GM18907 (cell line): ENCODE data around the gene LACTB.

Source experiments
- ATAC-seq: cut with Tn5 transposase; IDR thresholded peaks from one replicate; pipeline ENCODE4 v1.9.1; 2021; ENCODE audit warnings: mild to moderate bottlenecking, moderate library complexity; ENCODE audit not compliant: unreplicated experiment

The LACTB gene

DNA sequence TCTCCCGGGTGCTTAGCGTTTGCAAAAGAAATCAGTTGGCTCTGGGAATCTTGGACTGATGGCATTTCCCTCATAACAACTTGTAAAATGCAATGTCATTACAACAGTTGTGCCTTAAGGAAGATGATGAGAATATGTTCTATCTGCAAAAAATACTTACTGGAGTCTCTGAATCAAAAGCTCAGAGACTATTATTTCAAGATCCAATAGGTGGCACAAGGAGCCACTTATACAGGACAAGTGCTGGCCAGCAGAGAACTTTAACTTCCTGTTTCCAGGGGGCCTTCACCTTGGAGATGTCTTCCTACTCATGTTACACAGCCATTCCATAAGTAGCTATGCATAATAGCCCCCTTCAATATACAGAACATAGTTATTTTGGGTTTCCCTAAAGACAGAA is 44.6 kb downstream of the LACTB start:
- ATAC-seq, result no peak

DNA sequence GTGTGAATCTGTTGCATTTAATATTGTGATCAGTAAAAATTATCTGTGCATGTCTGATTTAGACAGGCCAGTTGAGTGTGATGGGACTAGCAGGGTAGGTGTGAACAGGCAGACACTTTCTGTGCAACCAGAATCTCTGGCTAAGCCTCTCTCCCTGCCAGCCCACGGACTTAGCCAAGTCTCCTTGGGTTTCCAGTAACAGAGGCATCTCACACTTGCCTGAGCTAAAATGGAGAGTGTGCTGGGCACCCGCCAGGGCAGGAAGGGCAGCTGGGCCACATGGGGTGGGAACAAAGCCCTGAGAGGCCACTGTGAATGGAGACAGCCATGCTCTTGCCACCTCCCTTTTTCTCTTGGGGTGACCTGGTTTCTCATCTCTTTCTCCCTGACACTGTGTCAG is 48.1 kb downstream of the LACTB start:
- no peak for ATAC-seq

DNA sequence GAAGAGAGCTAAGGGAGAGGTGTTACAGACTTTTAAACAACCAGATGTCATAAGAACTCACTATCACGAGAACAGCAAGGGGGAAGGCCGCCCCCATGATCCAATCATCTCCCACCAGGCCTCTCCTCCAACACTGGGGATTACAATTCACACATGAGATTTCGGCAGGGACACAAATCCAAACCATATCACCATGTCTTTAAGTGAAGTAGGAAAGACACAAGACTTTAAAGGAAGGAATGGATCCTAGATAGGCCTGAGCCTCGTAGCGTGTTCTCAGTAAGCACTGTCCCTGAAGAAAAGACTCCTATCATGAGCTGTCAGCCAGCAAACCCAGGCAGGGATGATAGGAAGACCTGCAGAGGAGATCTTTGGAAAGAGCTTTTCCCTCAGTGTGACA is 50.7 kb downstream of the LACTB start:
- ATAC-seq, result no peak

DNA sequence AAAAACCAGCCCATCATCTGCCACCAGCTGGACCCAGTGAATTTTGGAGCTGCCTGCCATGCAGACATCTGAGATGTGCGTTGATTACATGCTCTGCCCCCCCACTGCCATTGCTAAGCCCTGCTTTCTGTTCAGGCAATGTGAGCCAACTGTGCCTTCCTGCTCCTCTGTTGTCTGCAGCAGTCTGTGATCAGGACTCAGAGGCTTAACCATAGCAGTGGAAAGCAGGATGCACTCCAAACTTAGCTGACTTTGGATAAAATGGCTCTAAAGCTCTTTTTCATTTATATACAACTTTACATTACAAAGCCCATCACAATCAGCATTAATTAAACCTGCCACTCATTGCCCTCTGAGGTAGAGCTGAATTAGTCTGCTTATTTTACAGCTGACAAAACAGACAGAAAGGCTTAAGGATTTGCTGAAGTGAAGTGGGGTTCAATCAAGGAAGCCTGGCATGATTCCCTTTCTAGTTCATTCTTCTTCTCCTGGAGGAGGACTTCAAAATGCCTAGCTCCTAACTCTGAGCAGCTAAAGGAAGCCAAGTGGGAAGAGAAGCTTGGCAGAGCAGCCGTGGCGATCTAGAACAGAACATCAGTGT is 51.3 kb downstream of the LACTB start:
- no peak for ATAC-seq

DNA sequence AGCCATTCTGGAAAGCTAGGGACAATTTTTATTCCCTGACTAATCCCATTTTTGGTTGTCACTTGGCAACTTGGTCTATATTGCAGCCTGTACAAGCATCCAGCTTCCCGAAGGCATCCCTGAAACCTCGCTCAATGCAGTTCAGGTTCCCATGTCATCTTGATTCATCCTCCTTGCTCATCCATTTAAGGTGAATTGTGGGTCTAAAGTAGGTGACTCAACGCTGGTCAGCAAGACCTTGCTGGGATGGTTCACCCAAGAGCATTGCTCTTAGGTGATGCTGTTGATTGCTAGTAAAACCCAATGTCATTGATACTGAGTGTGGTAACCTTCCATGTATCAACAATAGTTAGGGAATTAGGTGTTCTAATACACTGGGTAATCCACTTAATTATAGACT is 54.6 kb downstream of the LACTB start:
- no peak for ATAC-seq

DNA sequence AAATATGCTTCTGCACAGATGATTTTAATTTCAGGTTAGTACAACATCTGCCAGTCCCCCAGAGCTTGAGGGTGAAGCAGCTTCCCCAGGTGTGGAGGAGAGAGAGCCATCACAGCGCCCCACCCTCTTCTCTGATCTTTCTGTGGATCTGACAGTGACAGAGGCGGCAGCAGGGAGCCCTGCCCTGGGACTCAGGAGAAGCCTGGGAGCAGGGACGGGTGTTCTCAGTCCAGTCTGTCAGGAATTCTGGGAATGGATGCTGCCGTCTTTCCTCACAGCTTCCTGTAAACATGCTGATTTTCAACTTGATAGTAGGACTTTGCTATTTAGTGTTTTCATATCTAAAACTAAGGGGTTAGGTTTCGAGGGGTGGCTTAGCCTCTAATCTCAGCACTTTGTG is 56.4 kb downstream of the LACTB start:
- ATAC-seq, result no peak

DNA sequence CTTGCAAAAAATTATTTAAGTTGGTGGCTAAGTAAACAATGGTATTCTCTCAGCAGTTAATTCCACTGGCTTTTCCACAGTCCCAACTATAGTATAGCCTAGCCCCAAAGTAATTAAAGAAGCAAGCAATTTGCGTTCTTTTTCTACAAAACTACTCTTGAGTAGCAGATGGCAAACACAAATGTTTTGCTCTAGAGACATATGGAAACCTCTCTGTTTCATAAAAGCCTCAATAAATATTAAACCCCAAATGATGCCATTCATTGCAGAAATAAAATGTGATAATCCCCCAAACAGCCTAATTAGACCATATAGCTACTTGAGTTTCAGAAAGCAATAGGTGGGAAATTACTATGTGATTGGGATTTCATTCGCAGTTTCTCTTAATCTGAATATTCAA is 59.1 kb downstream of the LACTB start:
- ATAC-seq, result no peak

DNA sequence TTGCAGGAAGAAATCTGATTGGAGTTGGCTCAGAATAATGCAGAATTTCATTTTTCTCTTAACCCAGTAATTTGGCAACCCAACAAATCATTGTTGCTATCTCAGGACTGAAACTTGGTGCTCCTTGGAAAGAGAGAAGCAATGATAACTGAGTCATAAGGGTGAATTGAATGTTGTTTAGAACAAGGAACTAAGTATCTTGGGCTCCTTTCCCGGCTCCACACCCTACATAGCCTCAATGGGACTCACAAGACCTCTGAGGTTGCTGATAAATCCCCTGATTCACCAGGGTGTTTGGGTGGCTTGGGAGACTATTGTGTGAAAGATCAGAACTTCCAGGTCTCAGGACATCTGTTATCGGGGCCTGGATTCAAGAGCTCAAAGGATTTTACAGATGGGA is 60.0 kb downstream of the LACTB start:
- ATAC-seq, result no peak

DNA sequence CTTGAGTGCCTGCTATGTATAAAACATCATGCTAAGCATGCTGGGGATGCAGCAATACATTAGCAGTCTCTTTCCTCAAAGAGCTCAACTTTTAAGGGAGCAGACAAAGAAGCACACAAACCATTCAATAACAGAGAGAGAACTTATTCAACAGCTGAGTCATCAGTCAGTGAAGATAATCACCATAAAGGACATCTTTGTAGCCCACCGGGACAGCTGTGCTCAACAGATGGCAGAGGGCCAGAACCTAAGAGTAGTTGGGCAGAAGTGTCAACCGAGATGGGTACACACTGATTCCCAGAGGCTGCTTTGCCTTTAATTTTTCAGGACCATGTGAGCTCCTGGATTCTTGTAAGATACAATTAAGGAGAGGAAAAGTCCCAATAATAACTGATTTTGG is 63.5 kb downstream of the LACTB start:
- ATAC-seq, result no peak

DNA sequence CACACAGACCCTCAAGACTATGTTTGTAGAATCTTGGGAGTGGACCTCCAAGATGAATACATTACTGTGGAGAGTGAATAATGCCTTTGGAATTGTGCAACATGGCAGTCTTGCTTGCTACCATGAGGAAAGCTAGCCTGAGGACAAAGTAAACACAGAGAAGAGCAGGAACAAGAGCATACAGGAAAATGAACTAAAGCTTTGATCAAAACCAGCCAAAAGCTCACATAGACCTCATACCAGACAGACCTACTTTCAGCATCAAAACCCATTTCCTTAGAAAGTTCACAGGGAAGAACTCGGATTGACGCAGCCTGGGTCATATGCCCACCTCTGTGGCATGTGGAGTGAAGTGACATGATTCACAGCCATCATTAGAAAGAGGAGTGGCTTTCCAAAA is 64.4 kb downstream of the LACTB start:
- no peak for ATAC-seq

DNA sequence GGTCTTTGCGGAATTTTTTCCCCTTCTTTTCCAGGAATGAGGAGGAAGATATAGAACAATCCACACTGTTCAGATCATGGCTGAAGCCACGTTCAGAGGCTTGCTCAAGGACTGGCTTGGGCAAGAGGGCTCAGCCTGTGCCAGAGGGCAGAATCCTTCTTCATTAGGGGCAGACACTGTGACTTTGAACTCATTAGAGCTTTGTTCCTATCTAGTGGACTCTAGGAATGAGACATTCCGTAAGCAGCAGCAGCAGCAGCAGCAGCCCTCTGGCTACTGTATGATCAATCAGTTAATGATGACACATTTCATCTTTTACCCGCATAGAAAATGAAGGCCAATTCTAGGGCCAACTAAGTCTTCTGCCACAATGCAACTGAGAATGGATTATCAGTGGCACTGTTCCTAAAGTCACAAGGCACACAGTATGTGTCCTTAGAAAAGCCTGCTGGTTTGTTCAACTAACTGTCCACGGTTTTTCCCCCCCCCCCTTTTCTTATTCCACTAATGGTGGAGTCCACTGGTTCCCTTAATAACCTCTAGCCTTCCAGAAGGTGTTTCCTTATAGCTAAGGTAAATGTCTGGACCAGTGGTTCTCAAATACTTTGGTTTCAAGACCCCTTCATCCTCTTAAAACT is 66.0 kb downstream of the LACTB start:
- ATAC-seq, result no peak

DNA sequence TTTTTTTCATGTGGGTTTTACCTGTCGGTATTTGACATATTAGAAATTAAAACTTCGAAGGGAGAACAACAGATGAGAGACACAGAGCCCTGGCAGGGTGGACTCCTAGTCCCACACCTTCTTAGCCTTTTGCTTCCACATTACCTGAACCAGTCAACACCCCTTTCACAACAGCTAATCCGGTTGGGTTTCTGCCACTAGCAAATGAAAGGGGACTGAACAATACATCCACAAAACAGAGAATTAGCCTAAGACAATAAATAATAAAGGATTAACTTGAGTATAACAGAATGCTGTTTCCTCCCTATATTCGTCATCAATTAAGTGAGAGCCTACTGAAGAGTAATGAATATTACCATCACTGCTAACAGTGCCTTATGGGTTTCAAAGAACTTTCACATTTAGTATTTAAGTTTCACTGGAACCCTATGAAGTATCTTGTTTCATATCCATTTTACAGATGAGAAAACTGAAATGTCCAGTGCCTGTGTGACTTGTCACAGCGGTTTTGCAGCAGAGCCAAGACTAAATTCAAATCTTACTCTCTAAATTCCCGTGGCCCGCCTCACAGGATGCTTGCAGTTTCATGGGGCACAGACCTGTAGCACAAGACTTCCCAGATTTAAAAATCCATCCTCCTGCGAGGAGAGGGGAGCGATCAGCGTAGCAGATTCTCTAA is 66.7 kb downstream of the LACTB start:
- no peak for ATAC-seq

DNA sequence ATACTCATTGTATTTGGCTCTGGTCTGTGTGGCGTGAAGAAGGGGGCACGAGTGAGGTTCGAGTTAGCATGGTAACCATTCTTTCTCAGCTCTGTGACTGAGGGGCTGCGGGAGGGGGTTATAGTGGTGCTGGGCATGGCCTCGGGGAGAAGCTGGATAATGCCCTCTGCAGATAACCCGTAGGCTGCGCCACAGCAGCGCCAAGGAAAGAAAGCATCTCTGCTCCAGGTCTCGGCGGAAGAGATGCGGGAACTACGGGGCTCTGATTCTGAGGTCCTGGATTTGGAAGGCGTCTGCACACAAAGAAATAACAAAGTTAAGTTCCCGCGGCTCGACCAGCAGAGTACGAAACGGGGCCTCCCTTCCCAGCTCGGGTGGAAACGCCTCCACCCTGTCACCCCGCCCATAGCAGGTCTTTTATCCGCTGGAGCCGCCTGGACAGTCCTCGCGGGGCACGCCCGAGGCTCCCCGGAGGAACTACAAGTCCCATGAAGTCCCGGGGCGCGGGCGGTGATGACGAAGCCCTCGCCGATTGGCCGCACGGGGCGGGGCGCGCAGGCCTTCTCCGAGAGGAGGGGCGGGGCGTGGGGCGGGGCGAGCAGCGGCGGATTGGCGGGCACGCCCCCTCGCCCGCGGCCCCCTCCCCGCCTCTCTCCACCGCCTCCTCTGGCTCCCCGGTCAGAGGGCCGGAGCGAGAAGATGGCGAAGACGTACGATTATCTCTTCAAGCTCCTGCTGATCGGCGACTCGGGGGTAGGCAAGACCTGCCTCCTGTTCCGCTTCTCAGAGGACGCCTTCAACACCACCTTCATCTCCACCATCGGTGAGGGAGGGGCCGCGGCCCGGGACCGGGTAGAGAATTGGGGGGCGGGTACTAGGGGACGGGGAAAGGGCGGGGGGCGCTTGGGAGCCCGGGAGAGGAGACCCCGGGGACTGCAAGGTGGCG is 67.5 kb downstream of the LACTB start, which contains the start of gene RAB8B:
RAB8B (plus strand) TSS at position 681 of the 946 bp plus-strand sequence; CDS start at position 700, 19 bp downstream.
- peak; percentile 75 for ATAC-seq

DNA sequence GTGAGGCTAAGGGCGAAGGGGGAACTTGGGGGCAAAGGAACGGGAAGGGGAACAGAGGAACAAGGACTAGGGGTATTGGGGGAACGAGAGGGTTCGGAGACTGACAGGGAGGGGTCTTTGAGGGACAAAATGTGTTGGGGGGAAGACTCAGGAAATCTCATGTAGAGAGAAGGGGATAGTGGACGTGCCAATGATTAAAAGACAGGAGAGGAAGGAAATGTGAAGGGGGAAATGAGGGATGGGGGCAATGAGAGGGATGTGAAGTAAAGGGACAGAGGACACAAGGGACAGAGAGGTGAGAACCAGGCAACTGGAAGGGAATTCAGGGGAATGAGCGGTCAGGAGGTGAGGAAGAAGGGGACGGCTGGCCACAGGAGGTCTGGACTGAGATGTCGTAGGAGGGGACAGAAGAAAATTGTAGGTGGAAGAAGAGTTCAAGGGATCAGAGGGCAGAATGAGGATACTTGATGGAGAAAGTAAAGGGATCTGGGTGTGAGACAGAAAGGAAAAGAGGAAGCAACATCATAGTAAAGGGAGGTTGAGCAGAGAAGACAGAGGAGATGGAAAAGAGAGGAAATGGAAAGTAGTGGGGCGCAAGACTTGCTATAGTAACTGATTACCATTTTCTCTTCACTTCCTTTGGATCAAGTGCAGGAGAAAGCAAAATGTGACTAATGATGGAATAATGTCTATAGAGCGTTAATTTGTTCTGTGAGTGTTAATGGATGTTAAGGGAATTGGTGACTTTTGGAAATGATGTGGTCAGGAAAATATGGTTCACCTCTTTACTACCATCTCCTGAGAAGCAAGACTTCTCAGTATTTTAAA is 68.5 kb downstream of the LACTB start:
- ATAC-seq, result no peak

DNA sequence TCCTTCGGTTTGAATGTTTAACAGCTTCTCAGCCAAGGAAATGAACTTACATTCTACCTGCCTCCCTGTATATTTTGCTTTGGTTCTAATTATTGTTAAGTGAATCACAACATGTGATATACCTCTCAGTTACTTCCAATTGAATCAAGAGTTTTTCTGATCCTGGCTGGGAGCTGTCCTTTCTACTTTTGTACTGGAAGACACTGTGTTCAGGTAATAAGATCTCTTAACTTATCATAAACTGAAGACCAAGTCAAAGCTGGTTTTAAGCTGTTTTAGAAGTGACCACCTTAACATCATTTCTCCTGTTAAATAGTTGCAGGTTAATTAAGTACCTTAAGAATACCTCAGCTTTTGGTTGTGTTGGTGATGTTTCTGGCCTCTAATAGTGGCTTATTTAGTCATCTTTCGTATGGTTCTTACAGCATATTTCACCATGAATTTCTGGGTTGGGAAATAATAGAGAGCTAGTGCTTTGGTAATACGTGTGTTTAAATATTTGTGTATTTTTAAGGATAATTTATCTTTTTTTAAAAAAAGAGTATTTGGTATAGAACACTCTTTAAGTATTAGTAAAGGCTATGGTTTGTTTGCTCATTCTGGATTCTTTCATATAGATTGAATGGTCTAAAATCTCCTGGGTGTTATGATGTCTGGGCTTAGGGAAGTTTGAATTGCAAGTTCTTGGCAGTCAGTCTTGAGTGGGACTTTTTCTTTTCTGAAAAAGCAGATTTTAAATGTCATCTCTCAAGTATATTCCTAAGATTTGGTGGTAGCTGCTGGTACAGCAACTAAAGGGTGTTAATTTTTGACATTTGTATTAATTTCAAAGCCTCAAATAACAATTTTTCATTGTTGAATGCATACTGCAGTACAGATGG is 69.3 kb downstream of the LACTB start:
- no peak for ATAC-seq
